Fibroblast of lung (primary cell): ENCODE results near the gene PFDN1. TPM values are rescaled to one million over a fixed set of nuclear protein-coding genes. Genes with fewer than 3 reads are reported as not detected.
A peak's percentile ranks its signal among the peaks of the same experiment; 100 is the strongest.

ENCODE experiments used
- DNase-seq, 2 donors: peaks; one replicate each; pipeline versions ENCODE4 v3.0.0 to v3.0.0-alpha.2; 2010; ENCODE audit warnings: low read depth in 2 of 2
- H2AFZ ChIP-seq: 2 replicates; pipeline ENCODE4 v1.5.1; 2012; ENCODE audit warnings: low read length, control low read depth, inconsistent platforms
- H3K27ac ChIP-seq: 2 replicates; pipeline ENCODE4 v1.5.1; 2011; ENCODE audit warnings: low read length, control low read depth; ENCODE audit not compliant: insufficient read depth
- H3K27me3 ChIP-seq: 2 replicates; pipeline ENCODE4 v1.5.1; 2011; ENCODE audit warnings: mild to moderate bottlenecking, low read length; ENCODE audit not compliant: control insufficient read depth, insufficient read depth
- H3K36me3 ChIP-seq: 2 replicates; pipeline ENCODE4 v1.5.1; 2011; ENCODE audit warnings: low read length; ENCODE audit not compliant: control insufficient read depth, insufficient read depth
- H3K4me1 ChIP-seq: 2 replicates; pipeline ENCODE4 v1.5.1; 2011; ENCODE audit warnings: low read length; ENCODE audit not compliant: control insufficient read depth, insufficient read depth; ENCODE audit errors: extremely low read depth
- H3K4me2 ChIP-seq: 2 replicates; pipeline ENCODE4 v1.5.1; 2011; ENCODE audit warnings: low read length, control low read depth; ENCODE audit not compliant: insufficient read depth; ENCODE audit errors: extremely low read depth
- H3K4me3 ChIP-seq, 4 experiments: fragments of 200-600 bp in 1 of 4; sonication (generic) in 1 of 4; replicated peaks in 1 of 4; 2 replicates each; pipeline ENCODE4 v1.5.1; 2011 to 2016; ENCODE audit warnings: low read length in 4 of 4, low read depth in 3 of 4, mild to moderate bottlenecking in 3 of 4, control low read depth in 2 of 4, inconsistent platforms in 1 of 4, mixed read lengths in 1 of 4; ENCODE audit not compliant: insufficient read depth in 1 of 4; ENCODE audit errors: control extremely low read depth in 1 of 4
- H3K79me2 ChIP-seq: 2 replicates; pipeline ENCODE4 v1.5.1; 2012; ENCODE audit warnings: mild to moderate bottlenecking, low read length, inconsistent platforms; ENCODE audit not compliant: control insufficient read depth, insufficient read depth
- H3K9ac ChIP-seq: 2 replicates; pipeline ENCODE4 v1.5.1; 2011; ENCODE audit warnings: mild to moderate bottlenecking, low read length, control low read depth; ENCODE audit not compliant: insufficient read depth
- H3K9me3 ChIP-seq: 2 replicates; pipeline ENCODE4 v1.5.1; 2012; ENCODE audit warnings: low read depth, low read length; ENCODE audit not compliant: control insufficient read depth, insufficient read depth
- H4K20me1 ChIP-seq: 2 replicates; pipeline ENCODE4 v1.5.1; 2011; ENCODE audit warnings: low read length; ENCODE audit not compliant: control insufficient read depth, insufficient read depth; ENCODE audit errors: extremely low read depth
- CTCF ChIP-seq, 2 donors: IDR thresholded peaks in 1 of 2; conservative IDR thresholded peaks in 1 of 2; 1 replicate in 1 of 2; 2 replicates in 1 of 2; pipeline ENCODE4 v1.5.1; 2011 to 2012; ENCODE audit warnings: low read length in 2 of 2, control low read depth in 1 of 2, inconsistent platforms in 1 of 2, low read depth in 1 of 2, mild to moderate bottlenecking in 1 of 2
- EZH2 ChIP-seq: IDR thresholded peaks from 2 replicates; pipeline ENCODE4 v1.5.1; 2012; ENCODE audit warnings: low read length, control low read depth, mild to moderate bottlenecking; ENCODE audit errors: missing control alignments
- polyA plus RNA-seq, 2 donors: library from polyadenylated mRNA; depleted of rRNA in 1 of 2; stranded (reverse) in 1 of 2; unstranded in 1 of 2; fragments of >200 nt; gene quantifications; 2 replicates each; pipeline ENCODE4 v1.2.1, GENCODE V29; 2011 to 2012; ENCODE audit warnings: missing spikeins in 1 of 2
- total RNA-seq: library from RNA; depleted of rRNA; stranded (reverse); fragments of >200 nt; gene quantifications from 2 replicates; pipeline ENCODE4 v1.2.1, GENCODE V29; 2014

PFDN1 gene
- total and polyA plus RNA-seq, 2 donors (not counting 1 experiment from before 2014, with no cell fraction given): 35.5 to 140 TPM

- Histone ChIP-seq H3K4me1 (peaks cover 35% of the 10 kb centered on the region), H3K27ac (peak overlapping the region; percentile 30), H3K4me2 (no peak overlapping the region), H3K4me3 (no peak overlapping the region), H2AFZ (no peak overlapping the region), H4K20me1 (no peaks in the 10 kb centered on the region), H3K9ac (no peak overlapping the region), H3K79me2 (peaks cover 4% of the 10 kb centered on the region), H3K9me3 (no peaks in the 10 kb centered on the region), H3K27me3 (no peaks in the 10 kb centered on the region), H3K36me3 (no peaks in the 10 kb centered on the region)
- TF ChIP-seq CTCF (conservative IDR thresholded peaks at IDR 0.05 in 1 of 2, IDR thresholded peaks at IDR 0.05 in 1 of 2; ENCODE audit: low read depth in 1 of 2, low read length in 2 of 2) (no peak), EZH2 (no peak)
- DNase-seq: peak in 1 of 2 donors; percentile 19
These were observed 57.6 kb downstream of the PFDN1 start for GRCh38 chr5:140245341-140245740.

- H3K9ac ChIP-seq: no peak overlapping the region
These were observed 58.3 kb downstream of the PFDN1 start for GRCh38 chr5:140244525-140245025.

GRCh38 chr5:140243706-140244250 is 59.1 kb downstream of the PFDN1 start:
- Histone ChIP-seq H3K27ac (no peak overlapping the region), H3K4me1 (peaks cover 35% of the 10 kb centered on the region), H4K20me1 (no peaks in the 10 kb centered on the region), H3K9me3 (no peaks in the 10 kb centered on the region), H3K4me3 (no peak overlapping the region), H3K9ac (no peak overlapping the region), H3K27me3 (no peaks in the 10 kb centered on the region), H3K4me2 (no peak overlapping the region), H3K79me2 (peaks cover 4% of the 10 kb centered on the region), H2AFZ (no peak overlapping the region), H3K36me3 (no peaks in the 10 kb centered on the region)
- no peak for TF ChIP-seq CTCF (conservative IDR thresholded peaks at IDR 0.05 in 1 of 2, IDR thresholded peaks at IDR 0.05 in 1 of 2; ENCODE audit: low read depth in 1 of 2, low read length in 2 of 2)
- no peak for TF ChIP-seq EZH2
- DNase-seq: no peak

More at GRCh38 chr5:140244525-140245025, 58.3 kb downstream of the PFDN1 start:
- Histone ChIP-seq H4K20me1 (no peaks in the 10 kb centered on the region), H2AFZ (no peak overlapping the region), H3K4me1 (peaks cover 35% of the 10 kb centered on the region), H3K79me2 (peaks cover 4% of the 10 kb centered on the region), H3K4me2 (peak overlapping the region; percentile 81), H3K27ac (peak overlapping the region; percentile 31), H3K36me3 (no peaks in the 10 kb centered on the region), H3K9me3 (no peaks in the 10 kb centered on the region), H3K4me3 (no peak overlapping the region), H3K27me3 (no peaks in the 10 kb centered on the region)
- peak; percentile 86 to 89 for DNase-seq
- TF ChIP-seq CTCF (conservative IDR thresholded peaks at IDR 0.05 in 1 of 2, IDR thresholded peaks at IDR 0.05 in 1 of 2; ENCODE audit: low read depth in 1 of 2, low read length in 2 of 2) (peak; percentile 70 to 80), EZH2 (no peak)
